Measurements from ENCODE around the gene CLMP. TPM values are rescaled to one million over a fixed set of nuclear protein-coding genes. Genes with fewer than 3 reads are reported as not detected.

Gene CLMP
- polyA plus RNA-seq, 1 donor from 2014 or later = not detected

GRCh38 chr11:123164732-123165450 lies 30.2 kb downstream of the CLMP start:
- H3K9ac ChIP-seq (ENCODE audit: low read length) = no peak overlapping the region
- no peaks in the 10 kb centered on the region for H3K9me2 ChIP-seq (ENCODE audit: insufficient read depth, low read length)
- H3K27ac ChIP-seq (ENCODE audit: low read length) = no peak overlapping the region
- no peaks in the 10 kb centered on the region for H3K79me2 ChIP-seq (replicated peaks; ENCODE audit: insufficient read depth, low read length)
- no peaks in the 10 kb centered on the region for H3K27me3 ChIP-seq (ENCODE audit: insufficient read depth, low read depth, low read length)
- H3K4me2 ChIP-seq (ENCODE audit: low read length) = no peak overlapping the region
- H3K36me3 ChIP-seq (ENCODE audit: insufficient read depth, low read length) = no peaks in the 10 kb centered on the region
- H4K20me1 ChIP-seq (ENCODE audit: insufficient read depth) = no peaks in the 10 kb centered on the region
- TF ChIP-seq RAD21 (conservative IDR thresholded peaks at IDR 0.05) (no peak), TAF1 (IDR thresholded peaks at IDR 0.05; ENCODE audit: low read depth) (no peak), SMC3 (conservative IDR thresholded peaks at IDR 0.05; ENCODE audit: poor library complexity) (no peak), REST (IDR thresholded peaks at IDR 0.05; ENCODE audit: borderline replicate concordance) (no peak), CTCF (IDR thresholded peaks at IDR 0.05; ENCODE audit: poor library complexity, severe bottlenecking) (no peak), EZH2 (IDR thresholded peaks at IDR 0.05; ENCODE audit: borderline replicate concordance, insufficient read depth, low read length, poor library complexity, severe bottlenecking) (no peak), MXI1 (conservative IDR thresholded peaks at IDR 0.05; ENCODE audit: poor library complexity, severe bottlenecking) (no peak), EP300 (conservative IDR thresholded peaks at IDR 0.05; ENCODE audit: poor library complexity, severe bottlenecking) (no peak), POLR2AphosphoS5 (IDR thresholded peaks at IDR 0.05) (no peak)
- no peaks in the 10 kb centered on the region for H3F3A ChIP-seq (ENCODE audit: insufficient read depth, low read length, poor library complexity, severe bottlenecking)
- no peak overlapping the region for H3K4me3 ChIP-seq (ENCODE audit: low read length)
- H3K9me3 ChIP-seq (ENCODE audit: low read length) = no peaks in the 10 kb centered on the region
- no peak overlapping the region for H2AFZ ChIP-seq (ENCODE audit: low read depth, low read length)

- H2AFZ ChIP-seq (ENCODE audit: low read depth, low read length) = no peak overlapping the region
- H3K9me2 ChIP-seq (ENCODE audit: insufficient read depth, low read length) = no peaks in the 10 kb centered on the region
- no peak overlapping the region for H3K9ac ChIP-seq (ENCODE audit: low read length)
- H4K20me1 ChIP-seq (ENCODE audit: insufficient read depth) = no peaks in the 10 kb centered on the region
- no peaks in the 10 kb centered on the region for H3K79me2 ChIP-seq (replicated peaks; ENCODE audit: insufficient read depth, low read length)
- no peak overlapping the region for H3K4me2 ChIP-seq (ENCODE audit: low read length)
- H3K36me3 ChIP-seq (ENCODE audit: insufficient read depth, low read length) = no peaks in the 10 kb centered on the region
- H3K27me3 ChIP-seq (ENCODE audit: insufficient read depth, low read depth, low read length) = no peaks in the 10 kb centered on the region
- no peaks in the 10 kb centered on the region for H3K9me3 ChIP-seq (ENCODE audit: low read length)
- no peak overlapping the region for H3K4me3 ChIP-seq (ENCODE audit: low read length)
- H3F3A ChIP-seq (ENCODE audit: insufficient read depth, low read length, poor library complexity, severe bottlenecking) = no peaks in the 10 kb centered on the region
- no peak overlapping the region for H3K27ac ChIP-seq (ENCODE audit: low read length)
- no peak for TF ChIP-seq EZH2 (IDR thresholded peaks at IDR 0.05; ENCODE audit: borderline replicate concordance, insufficient read depth, low read length, poor library complexity, severe bottlenecking)
- no peak for TF ChIP-seq EP300 (conservative IDR thresholded peaks at IDR 0.05; ENCODE audit: poor library complexity, severe bottlenecking)
- no peak for TF ChIP-seq CTCF (IDR thresholded peaks at IDR 0.05; ENCODE audit: poor library complexity, severe bottlenecking)
- TF ChIP-seq REST (IDR thresholded peaks at IDR 0.05; ENCODE audit: borderline replicate concordance) = no peak
- TF ChIP-seq TAF1 (IDR thresholded peaks at IDR 0.05; ENCODE audit: low read depth) = no peak
- TF ChIP-seq SMC3 (conservative IDR thresholded peaks at IDR 0.05; ENCODE audit: poor library complexity) = no peak
- TF ChIP-seq POLR2AphosphoS5 (IDR thresholded peaks at IDR 0.05) = no peak
- no peak for TF ChIP-seq MXI1 (conservative IDR thresholded peaks at IDR 0.05; ENCODE audit: poor library complexity, severe bottlenecking)
- no peak for TF ChIP-seq RAD21 (conservative IDR thresholded peaks at IDR 0.05)
These were observed 31.4 kb downstream of the CLMP start for GRCh38 chr11:123163621-123164020.
